A549 (cell line): ENCODE data around the gene NEGR1. TPM values are rescaled to one million over a fixed set of nuclear protein-coding genes. Genes with fewer than 3 reads are reported as not detected.

Experiments
- ATAC-seq, 2 experiments: fragments of 200-7000 bp in 1 of 2; fragments of >200 bp in 1 of 2; cut with Nextera tagmentation in 1 of 2; cut with Tn5 transposase in 1 of 2; 3 replicates each; pipeline versions ENCODE4 v1.8.0 to v1.9.1; 2018 to 2020; ENCODE audit warnings: mild to moderate bottlenecking in 1 of 2, moderate library complexity in 1 of 2
- CTCF ChIA-PET: fragments of 300-600 bp; sonication (Branson Sonifier 250); formaldehyde crosslinking; extraction: SDS; loops from one replicate; lab custom pipeline; 2021; ENCODE audit warnings: antibody characterized with exemption, inconsistent platforms; lab: Yijun Ruan, JAX
- POLR2A ChIA-PET: fragments of 350-600 bp; formaldehyde crosslinking; extraction: SDS; loops from one replicate; lab custom pipeline; 2021; ENCODE audit warnings: antibody characterized with exemption, inconsistent platforms; lab: Yijun Ruan, JAX
- DNase-seq, 2 experiments: peaks; one replicate each; pipeline versions ENCODE4 v3.0.0 to v3.0.0-alpha.2; 2011 to 2016; ENCODE audit warnings: low read depth in 1 of 2, low spot score in 1 of 2
- FAIRE-seq: peaks from 2 replicates; lab custom pipeline; 2011; peaks lifted over from hg19 to GRCh38; lab: Jason Lieb, UNC
- H3K27ac ChIP-seq, 2 experiments: fragments of >200 bp; sonication (Bioruptor Twin); formaldehyde crosslinking; 3 replicates each; pipeline ENCODE4 v1.5.1; 2016 to 2017
- H3K4me1 ChIP-seq: fragments of >200 bp; sonication (Bioruptor Twin); formaldehyde crosslinking; 3 replicates; pipeline ENCODE4 v1.6.1; 2016
- H3K4me2 ChIP-seq: fragments of >200 bp; sonication (Bioruptor Twin); formaldehyde crosslinking; 3 replicates; pipeline ENCODE4 v1.6.1; 2016
- H3K4me3 ChIP-seq: fragments of >200 bp; sonication (Bioruptor Twin); formaldehyde crosslinking; 3 replicates; pipeline ENCODE4 v1.5.1; 2016
- H3K9me3 ChIP-seq: fragments of >200 bp; sonication (Bioruptor Twin); formaldehyde crosslinking; 3 replicates; pipeline ENCODE4 v1.6.1; 2016
- BHLHE40 ChIP-seq: IDR thresholded peaks from 2 replicates; pipeline ENCODE4 v1.6.1; 2012; ENCODE audit warnings: low read depth, low read length, inconsistent platforms
- CBX2 ChIP-seq: fragments of 200-600 bp; sonication (generic); IDR thresholded peaks from 2 replicates; pipeline ENCODE4 v1.6.1; 2016; ENCODE audit warnings: low read depth, mild to moderate bottlenecking, borderline replicate concordance
- CBX8 ChIP-seq: fragments of 200-600 bp; sonication (generic); IDR thresholded peaks from 2 replicates; pipeline ENCODE4 v1.6.1; 2016
- CTCF ChIP-seq: fragments of >200 bp; sonication (Bioruptor Twin); formaldehyde crosslinking; IDR thresholded peaks from 3 replicates; pipeline ENCODE4 v1.5.1; 2016
- ELK1 ChIP-seq: fragments of 150-350 bp; IDR thresholded peaks from 2 replicates; pipeline ENCODE4 v1.6.1; 2014; ENCODE audit warnings: low read depth, mild to moderate bottlenecking, low read length
- FOSL2 ChIP-seq, 2 experiments: fragments of 450-650 bp in 1 of 2; fragments of >200 bp in 1 of 2; sonication (Bioruptor Twin) in 1 of 2; formaldehyde crosslinking; IDR thresholded peaks; 2 replicates each; pipeline versions ENCODE4 v1.5.0 to v1.6.1; 2016 to 2020; ENCODE audit warnings: mild to moderate bottlenecking in 1 of 2, moderate library complexity in 1 of 2
- FOXS1 ChIP-seq: fragments of 250-450 bp; sonication (Bioruptor Pico); IDR thresholded peaks from 2 replicates; pipeline ENCODE4 v1.5.0; 2020; ENCODE audit warnings: mild to moderate bottlenecking, moderate library complexity
- HEYL ChIP-seq: fragments of 250-450 bp; sonication (Bioruptor Pico); IDR thresholded peaks from 2 replicates; pipeline ENCODE4 v1.8.0; 2021; ENCODE audit warnings: mild to moderate bottlenecking, moderate library complexity
- HOXB13 ChIP-seq: fragments of 250-450 bp; sonication (Bioruptor Pico); IDR thresholded peaks from 2 replicates; pipeline ENCODE4 v1.5.0; 2020; ENCODE audit warnings: low read depth, mild to moderate bottlenecking, moderate library complexity
- HOXB5 ChIP-seq: fragments of 250-450 bp; sonication (Bioruptor Pico); IDR thresholded peaks from 2 replicates; pipeline ENCODE4 v1.5.0; 2020; ENCODE audit warnings: mild to moderate bottlenecking, moderate library complexity
- KDM1A ChIP-seq: fragments of 200-600 bp; sonication (generic); IDR thresholded peaks from 2 replicates; pipeline ENCODE4 v1.6.1; 2016; ENCODE audit warnings: low read depth, mild to moderate bottlenecking
- MAFK ChIP-seq: fragments of 450-650 bp; IDR thresholded peaks from 2 replicates; pipeline ENCODE4 v1.6.1; 2014; ENCODE audit not compliant: partially characterized antibody
- MAZ ChIP-seq: fragments of 150-350 bp; IDR thresholded peaks from 2 replicates; pipeline ENCODE4 v1.6.1; 2014; ENCODE audit warnings: antibody characterized with exemption, low read depth, low read length, borderline replicate concordance
- NPAS2 ChIP-seq: fragments of 250-450 bp; sonication (Bioruptor Pico); IDR thresholded peaks from 2 replicates; pipeline ENCODE4 v1.8.0; 2022; ENCODE audit warnings: mild to moderate bottlenecking, moderate library complexity, borderline replicate concordance
- POLR2A ChIP-seq: IDR thresholded peaks from 2 replicates; pipeline ENCODE4 v1.6.1; 2012; ENCODE audit warnings: mild to moderate bottlenecking, low read length
- RFX5 ChIP-seq: fragments of 450-650 bp; IDR thresholded peaks from 2 replicates; pipeline ENCODE4 v1.7.1; 2014; ENCODE audit warnings: antibody characterized with exemption, mild to moderate bottlenecking, moderate library complexity
- TFCP2L1 ChIP-seq: fragments of 250-450 bp; sonication (Bioruptor Pico); IDR thresholded peaks from 2 replicates; pipeline ENCODE4 v1.5.0; 2021; ENCODE audit warnings: mild to moderate bottlenecking
- USF2 ChIP-seq: fragments of 450-650 bp; IDR thresholded peaks from 2 replicates; pipeline ENCODE4 v1.6.1; 2014; ENCODE audit warnings: antibody characterized with exemption
- ZC3H11A ChIP-seq: fragments of 450-650 bp; IDR thresholded peaks from 2 replicates; pipeline ENCODE4 v1.6.1; 2014; ENCODE audit warnings: antibody characterized with exemption, mild to moderate bottlenecking
- ZFP36 ChIP-seq: fragments of 450-650 bp; IDR thresholded peaks from 2 replicates; pipeline ENCODE4 v1.6.1; 2014; ENCODE audit warnings: borderline replicate concordance; ENCODE audit not compliant: partially characterized antibody
- WGBS: methylation state at CpG from one replicate; pipeline ENCODE4 v1.1.6; 2017; ENCODE audit errors: missing lambda C conversion rate; 5-methylcytosine and 5-hydroxymethylcytosine counted together
- polyA plus RNA-seq, 4 experiments: library from polyadenylated mRNA; depleted of rRNA in 3 of 4; stranded (reverse); fragments of >200 nt; fragmentation: RNase III in 1 of 4; extraction: RNeasy Plus Mini Kit Qiagen cat#74134 plus additional on column Dnase treatment in 1 of 4; gene quantifications; 2 replicates in 3 of 4; 3 replicates in 1 of 4; pipeline ENCODE4 v1.2.3, GENCODE V29; 2011 to 2017

NEGR1 gene
- polyA plus RNA-seq, 2 of the 4 experiments (the other 2 are of a cell fraction), result not detected

GRCh38 chr1:72023063-72023930, 259.0 kb downstream of the NEGR1 start:
- FAIRE-seq, result no peak
- DNase-seq, result no peak
- H3K4me2 ChIP-seq, result no peak overlapping the region
- POLR2A ChIA-PET, result no interaction called here
- no peaks in the 10 kb centered on the region for H3K9me3 ChIP-seq
- no peaks in the 10 kb centered on the region for H3K4me1 ChIP-seq
- CTCF ChIA-PET, result no interaction called here
- H3K27ac ChIP-seq, result no peak overlapping the region
- no peak for TF ChIP-seq HOXB5 (CRISPR knock-in tag)
- TF ChIP-seq RFX5, result no peak
- TF ChIP-seq BHLHE40, result no peak
- TF ChIP-seq ZFP36, result no peak
- TF ChIP-seq ZC3H11A, result no peak
- no peak for TF ChIP-seq HOXB13
- no peak for TF ChIP-seq NPAS2 (CRISPR knock-in tag)
- TF ChIP-seq HEYL (CRISPR knock-in tag), result no peak
- TF ChIP-seq FOSL2 (IDR thresholded peaks at IDR 0.05), result no peak
- no peak for TF ChIP-seq FOSL2 (CRISPR knock-in tag; IDR thresholded peaks at IDR 0.05)
- TF ChIP-seq USF2, result no peak
- TF ChIP-seq CBX8, result no peak
- TF ChIP-seq POLR2A, result no peak
- TF ChIP-seq MAZ, result no peak
- TF ChIP-seq KDM1A, result no peak
- no peak for TF ChIP-seq TFCP2L1
- TF ChIP-seq CTCF, result no peak
- no peak for TF ChIP-seq MAFK
- no peak for TF ChIP-seq FOXS1
- TF ChIP-seq CBX2, result no peak
- no peak overlapping the region for H3K4me3 ChIP-seq
- no peak for ATAC-seq
- under 1% methylated on average over 4 of the region's 4 CpGs for WGBS

GRCh38 chr1:72018562-72018961, 263.8 kb downstream of the NEGR1 start:
- WGBS, result 33% methylated on average over 2 of the region's 2 CpGs
- Histone ChIP-seq H3K4me1 (no peaks in the 10 kb centered on the region), H3K27ac (no peak overlapping the region)
- CTCF ChIA-PET, result no interaction called here
- no peak for TF ChIP-seq HOXB5 (CRISPR knock-in tag)
- TF ChIP-seq, all 56 proteins: peak for 0
- H3K9me3 ChIP-seq, result no peaks in the 10 kb centered on the region
- no peak for FAIRE-seq
- H3K4me3 ChIP-seq, result no peak overlapping the region
- no peak for ATAC-seq
- H3K4me2 ChIP-seq, result no peak overlapping the region
- POLR2A ChIA-PET, result no interaction called here
- no peak for DNase-seq

GRCh38 chr1:72015006-72015405, 267.3 kb downstream of the NEGR1 start:
- TF ChIP-seq ELK1, result no peak
- TF ChIP-seq MAFK, result peak; percentile 21
- Histone ChIP-seq H3K27ac (no peak overlapping the region), H3K4me3 (no peak overlapping the region), H3K9me3 (no peaks in the 10 kb centered on the region), H3K4me1 (no peaks in the 10 kb centered on the region), H3K4me2 (no peak overlapping the region)
- no peak for FAIRE-seq
- ChIA-PET POLR2A (no interaction called here), CTCF (no interaction called here)
- no peak for DNase-seq
- no peak for ATAC-seq
- 35% methylated on average over 1 of the region's 1 CpG for WGBS
